ENCODE results near the gene ITCH.

GRCh38 chr20:34522969-34523871 lies 160.1 kb downstream of the ITCH start:
- no peak for TF ChIP-seq POLR2AphosphoS5 (IDR thresholded peaks at IDR 0.05; ENCODE audit: low read depth, low read length)
- TF ChIP-seq TAF1 (IDR thresholded peaks at IDR 0.05; ENCODE audit: low read depth, low read length), result no peak

Data from GM12891 (cell line).